H1 (cell line): ENCODE measurements around the gene TNFRSF6B. TPM values are rescaled to one million over a fixed set of nuclear protein-coding genes. Genes with fewer than 3 reads are reported as not detected.

Experiments used
- CTCF ChIA-PET: fragments of 300-600 bp; sonication (Branson Sonifier 250); formaldehyde crosslinking; loops from one replicate; lab custom pipeline; 2021; ENCODE audit not compliant: partially characterized antibody; lab: Charles Lee
- POLR2A ChIA-PET: fragments of 300-600 bp; sonication (Branson Sonifier 250); formaldehyde crosslinking; loops from one replicate; lab custom pipeline; 2021; ENCODE audit warnings: inconsistent platforms; ENCODE audit not compliant: partially characterized antibody; lab: Charles Lee
- DNase-seq, 2 experiments: peaks; one replicate each; pipeline versions ENCODE4 v3.0.0 to v3.0.0-alpha.2; 2010 to 2022; ENCODE audit warnings: low spot score in 2 of 2, low read depth in 1 of 2, mixed read lengths in 1 of 2
- FAIRE-seq: peaks from 2 replicates; lab custom pipeline; 2011; peaks lifted over from hg19 to GRCh38; lab: Jason Lieb, UNC
- H2AFZ ChIP-seq: 2 replicates; pipeline ENCODE4 v1.8.1; 2012; ENCODE audit warnings: low read length, inconsistent platforms
- H2AK5ac ChIP-seq: 2 replicates; pipeline ENCODE4 v1.6.1; 2013; ENCODE audit warnings: low read depth, low read length
- H2BK120ac ChIP-seq: replicated peaks from 2 replicates; pipeline ENCODE3; 2013; ENCODE audit warnings: low read depth, low read length, inconsistent platforms
- H2BK12ac ChIP-seq: 2 replicates; pipeline ENCODE4 v1.6.1; 2013; ENCODE audit warnings: low read depth, low read length
- H2BK15ac ChIP-seq: 2 replicates; pipeline ENCODE4 v1.6.1; 2013; ENCODE audit warnings: low read length
- H2BK20ac ChIP-seq: 2 replicates; pipeline ENCODE4 v1.6.1; 2013; ENCODE audit warnings: low read length
- H2BK5ac ChIP-seq: 2 replicates; pipeline ENCODE4 v1.6.1; 2013; ENCODE audit warnings: low read depth, low read length
- H3K14ac ChIP-seq: 2 replicates; pipeline ENCODE4 v1.6.1; 2013; ENCODE audit warnings: inconsistent platforms; ENCODE audit not compliant: insufficient read length
- H3K18ac ChIP-seq: 2 replicates; pipeline ENCODE4 v1.6.1; 2013; ENCODE audit warnings: low read length; ENCODE audit errors: extremely low read depth
- H3K23ac ChIP-seq: 2 replicates; pipeline ENCODE4 v1.6.1; 2013; ENCODE audit warnings: inconsistent platforms; ENCODE audit not compliant: insufficient read length
- H3K23me2 ChIP-seq: 2 replicates; pipeline ENCODE4 v1.6.1; 2013; ENCODE audit warnings: low read depth, low read length
- H3K27ac ChIP-seq: 2 replicates; pipeline ENCODE4 v1.6.1; 2011; ENCODE audit warnings: low read depth, low read length, inconsistent platforms
- H3K27me3 ChIP-seq, 4 experiments: replicated peaks in 1 of 4; 1 replicate in 1 of 4; 2 replicates in 3 of 4; pipeline versions ENCODE4 v1.6.1 to v1.8.1; 2011 to 2013; ENCODE audit warnings: low read length in 3 of 4, mild to moderate bottlenecking in 3 of 4, inconsistent platforms in 2 of 4, mixed read lengths in 2 of 4, moderate library complexity in 1 of 4; ENCODE audit not compliant: control insufficient read depth in 3 of 4, insufficient read depth in 3 of 4; ENCODE audit errors: extremely low read depth in 1 of 4
- H3K36me3 ChIP-seq, 4 experiments: 2 replicates each; pipeline versions ENCODE4 v1.6.1 to v1.8.1; 2011 to 2013; ENCODE audit warnings: mild to moderate bottlenecking in 4 of 4, low read length in 3 of 4, moderate library complexity in 2 of 4, control low read depth in 1 of 4, inconsistent platforms in 1 of 4; ENCODE audit not compliant: insufficient read depth in 4 of 4, control insufficient read depth in 2 of 4
- H3K4ac ChIP-seq: replicated peaks from 2 replicates; pipeline ENCODE3; 2013; ENCODE audit warnings: low read length, low read depth, mixed read lengths, inconsistent platforms; ENCODE audit not compliant: insufficient read length
- H3K4me1 ChIP-seq, 4 experiments: replicated peaks in 1 of 4; 1 replicate in 1 of 4; 2 replicates in 3 of 4; pipeline versions ENCODE4 v1.6.1 to v1.8.1; 2011 to 2013; ENCODE audit warnings: low read length in 3 of 4, inconsistent platforms in 2 of 4, mixed read lengths in 1 of 4; ENCODE audit not compliant: insufficient read depth in 4 of 4, control insufficient read depth in 3 of 4
- H3K4me2 ChIP-seq, 2 experiments: 2 replicates each; pipeline versions ENCODE4 v1.6.1 to v1.8.1; 2011 to 2013; ENCODE audit warnings: low read depth in 2 of 2, low read length in 2 of 2, control low read depth in 1 of 2, inconsistent platforms in 1 of 2, mild to moderate bottlenecking in 1 of 2; ENCODE audit not compliant: insufficient read depth in 1 of 2
- H3K4me3 ChIP-seq, 4 experiments: fragments of 200-600, 300-600 bp in 1 of 4; sonication (generic), shearing (Covaris generic), sonication (Bioruptor Twin) in 1 of 4; 2 replicates each; pipeline versions ENCODE4 v1.5.1 to v1.8.1; 2011 to 2016; ENCODE audit warnings: low read length in 4 of 4, low read depth in 3 of 4, control low read depth in 2 of 4, inconsistent platforms in 2 of 4, mild to moderate bottlenecking in 2 of 4, mixed read lengths in 1 of 4, moderate library complexity in 1 of 4; ENCODE audit not compliant: insufficient read depth in 2 of 4; ENCODE audit errors: extremely low read depth in 1 of 4
- H3K56ac ChIP-seq: replicated peaks from 2 replicates; pipeline ENCODE3; 2013; ENCODE audit warnings: low read depth, mild to moderate bottlenecking, mixed read lengths, low read length, inconsistent platforms; ENCODE audit not compliant: insufficient read length
- H3K79me1 ChIP-seq: 2 replicates; pipeline ENCODE4 v1.6.1; 2013; ENCODE audit warnings: low read depth, low read length, control low read depth
- H3K79me2 ChIP-seq, 2 experiments: 2 replicates each; pipeline versions ENCODE4 v1.6.1 to v1.8.1; 2012 to 2013; ENCODE audit warnings: low read length in 2 of 2, mild to moderate bottlenecking in 2 of 2, inconsistent platforms in 1 of 2; ENCODE audit not compliant: insufficient read depth in 2 of 2, control insufficient read depth in 1 of 2
- H3K9ac ChIP-seq, 4 experiments: replicated peaks in 1 of 4; 1 replicate in 1 of 4; 2 replicates in 3 of 4; pipeline versions ENCODE4 v1.6.1 to v1.8.1; 2011 to 2013; ENCODE audit warnings: low read depth in 3 of 4, low read length in 3 of 4, control low read depth in 2 of 4, mild to moderate bottlenecking in 2 of 4, moderate library complexity in 2 of 4, inconsistent platforms in 1 of 4; ENCODE audit errors: extremely low read depth in 1 of 4
- H3K9me3 ChIP-seq, 2 experiments: 2 replicates each; pipeline versions ENCODE4 v1.6.1 to v1.8.1; 2012 to 2013; ENCODE audit warnings: mild to moderate bottlenecking in 2 of 2, moderate library complexity in 2 of 2, control low read depth in 1 of 2, inconsistent platforms in 1 of 2, low read depth in 1 of 2, low read length in 1 of 2, mixed read lengths in 1 of 2; ENCODE audit not compliant: insufficient read depth in 2 of 2
- H4K20me1 ChIP-seq, 2 experiments: replicated peaks in 1 of 2; 2 replicates each; pipeline versions ENCODE3 to v1.8.1; 2011 to 2013; ENCODE audit warnings: inconsistent platforms in 2 of 2, low read length in 2 of 2, mild to moderate bottlenecking in 1 of 2; ENCODE audit not compliant: insufficient read depth in 2 of 2, control insufficient read depth in 1 of 2
- H4K5ac ChIP-seq: 2 replicates; pipeline ENCODE4 v1.6.1; 2013; ENCODE audit warnings: low read length, low read depth, mixed read lengths, inconsistent platforms; ENCODE audit not compliant: insufficient read length
- H4K8ac ChIP-seq: 2 replicates; pipeline ENCODE4 v1.8.0; 2013; ENCODE audit warnings: mild to moderate bottlenecking, moderate library complexity, low read length, inconsistent platforms; ENCODE audit not compliant: insufficient read depth; ENCODE audit errors: extremely low read depth
- H4K91ac ChIP-seq: replicated peaks from 2 replicates; pipeline ENCODE3; 2013; ENCODE audit warnings: low read length, mixed read lengths, inconsistent platforms; ENCODE audit not compliant: insufficient read length
- CEBPB ChIP-seq: IDR thresholded peaks from 2 replicates; pipeline ENCODE4 v1.6.1; 2012; ENCODE audit warnings: low read depth, low read length
- CTBP2 ChIP-seq: IDR thresholded peaks from 2 replicates; pipeline ENCODE4 v1.7.0; 2011; ENCODE audit warnings: borderline replicate concordance, mild to moderate bottlenecking, moderate library complexity, mixed read lengths, low read length; ENCODE audit not compliant: insufficient read depth, insufficient read length
- EP300 ChIP-seq, 2 experiments: IDR thresholded peaks; 1 replicate in 1 of 2; 2 replicates in 1 of 2; pipeline ENCODE4 v1.6.1; 2011 to 2012; ENCODE audit warnings: low read depth in 2 of 2, low read length in 2 of 2, mild to moderate bottlenecking in 2 of 2, borderline replicate concordance in 1 of 2, inconsistent platforms in 1 of 2, moderate library complexity in 1 of 2
- GTF2F1 ChIP-seq: IDR thresholded peaks from 2 replicates; pipeline ENCODE4 v1.6.1; 2012; ENCODE audit warnings: low read depth, low read length, improper control_type of control experiment, borderline replicate concordance
- HDAC2 ChIP-seq, 2 experiments: fragments of 300-600 bp in 1 of 2; sonication (generic) in 1 of 2; IDR thresholded peaks; 2 replicates each; pipeline ENCODE4 v1.6.1; 2011 to 2012; ENCODE audit warnings: low read depth in 2 of 2, low read length in 2 of 2, mild to moderate bottlenecking in 2 of 2, moderate library complexity in 2 of 2, borderline replicate concordance in 1 of 2, inconsistent platforms in 1 of 2
- KDM5A ChIP-seq: fragments of 200-600 bp; IDR thresholded peaks from 2 replicates; pipeline ENCODE4 v1.7.1; 2012; ENCODE audit warnings: mild to moderate bottlenecking, low read length, inconsistent platforms, mixed read lengths
- SIRT6 ChIP-seq: IDR thresholded peaks from one replicate; pipeline ENCODE4 v1.7.1; 2012; ENCODE audit warnings: low read length, inconsistent platforms
- SIX5 ChIP-seq: IDR thresholded peaks from 2 replicates; pipeline ENCODE4 v1.6.1; 2011; ENCODE audit warnings: mild to moderate bottlenecking, low read depth, low read length
- SP4 ChIP-seq: IDR thresholded peaks from 2 replicates; pipeline ENCODE4 v1.6.1; 2012; ENCODE audit warnings: low read length, inconsistent platforms
- TAF1 ChIP-seq: IDR thresholded peaks from 2 replicates; pipeline ENCODE4 v1.6.1; 2011; ENCODE audit warnings: mild to moderate bottlenecking, low read depth, low read length
- YY1 ChIP-seq: IDR thresholded peaks from 2 replicates; pipeline ENCODE4 v1.6.1; 2011; ENCODE audit warnings: low read depth, mild to moderate bottlenecking, low read length
- WGBS, 2 experiments: shearing (Covaris generic) in 1 of 2; methylation state at CpG; one replicate each; pipeline versions ENCODE4 v1.1.6 to v1.1.7; 2013 to 2015; ENCODE audit warnings: low lambda C conversion rate in 2 of 2, mixed read lengths in 2 of 2, inconsistent platforms in 1 of 2, low coverage in 1 of 2, missing lambda C conversion rate in 1 of 2; ENCODE audit not compliant: insufficient replicate concordance in 2 of 2, insufficient coverage in 1 of 2, insufficient read length in 1 of 2; ENCODE audit errors: extremely low coverage in 1 of 2, missing lambda C conversion rate in 1 of 2; 5-methylcytosine and 5-hydroxymethylcytosine counted together
- polyA plus RNA-seq, 7 experiments: library from polyadenylated mRNA; depleted of rRNA in 3 of 7; stranded (reverse) in 5 of 7; unstranded in 2 of 7; fragments of >200 nt in 5 of 7; fragments of 200-250 nt in 2 of 7; gene quantifications; 1 replicate in 5 of 7; 2 replicates in 1 of 7; 4 replicates in 1 of 7; pipeline versions ENCODE4 v1.2.1 to v1.2.3, GENCODE V29; 2011 to 2013; ENCODE audit warnings: missing spikeins in 2 of 7, mixed read lengths in 2 of 7
- total RNA-seq: library from RNA; stranded (reverse); fragmentation: NEBNext Ultra II Directional; extraction: Animal tissue kit (Norgen Biotek cat#: 25700); gene quantifications from 2 replicates; pipeline ENCODE4 v1.2.1, GENCODE V29; 2021

TNFRSF6B gene
- total and polyA plus RNA-seq, 2 of the 8 experiments (the other 6 are each of a cell fraction or from before 2014, with no cell fraction given): 3.1 TPM; not detected in 1

DNA sequence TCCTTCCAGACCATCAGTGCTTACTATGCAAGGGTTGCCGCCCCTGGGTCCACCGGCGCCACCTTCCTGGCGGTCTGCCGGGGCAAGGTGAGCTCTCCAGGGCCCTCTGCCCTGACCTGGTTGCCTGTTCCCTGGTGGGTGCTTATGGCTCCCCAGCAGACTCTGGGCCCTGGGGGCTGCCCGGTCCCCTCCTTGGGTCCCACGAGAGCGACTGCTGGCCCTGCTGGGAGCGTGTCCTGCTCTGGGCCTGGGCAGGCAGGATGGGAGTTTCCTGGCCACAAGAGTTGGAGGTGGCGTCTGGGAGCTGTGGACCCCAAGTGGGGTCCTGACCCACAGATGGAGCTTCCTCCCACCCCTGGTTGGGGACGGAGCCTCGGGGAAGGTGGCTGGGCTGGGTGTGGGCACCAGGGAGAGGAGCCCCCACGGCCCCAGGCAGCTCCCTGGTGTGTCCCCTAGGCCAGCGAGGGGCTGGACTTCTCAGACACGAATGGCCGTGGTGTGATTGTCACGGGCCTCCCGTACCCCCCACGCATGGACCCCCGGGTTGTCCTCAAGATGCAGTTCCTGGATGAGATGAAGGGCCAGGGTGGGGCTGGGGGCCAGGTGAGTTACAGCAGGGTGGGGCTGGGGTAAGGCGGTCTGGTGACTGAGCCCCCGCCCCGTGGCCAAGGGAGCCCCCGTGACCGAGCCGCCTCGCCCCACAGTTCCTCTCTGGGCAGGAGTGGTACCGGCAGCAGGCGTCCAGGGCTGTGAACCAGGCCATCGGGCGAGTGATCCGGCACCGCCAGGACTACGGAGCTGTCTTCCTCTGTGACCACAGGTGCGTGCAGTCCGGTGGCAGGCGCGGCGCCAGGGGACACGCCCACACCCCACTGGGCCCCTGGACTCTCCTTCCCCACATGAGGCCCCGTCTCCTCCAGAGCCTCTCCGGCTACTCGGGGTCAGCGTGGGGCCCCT, 7.1 kb upstream of the TNFRSF6B start:
- FAIRE-seq (no peak), DNase-seq (no peak)
- Histone ChIP-seq H2BK15ac (no peak overlapping the region), H3K4me3 (no peak overlapping the region), H2BK120ac (no peak overlapping the region), H2BK20ac (no peak overlapping the region), H2AK5ac (no peak overlapping the region), H3K36me3 (no peaks in the 10 kb centered on the region; a peak in 1 of 8 replicates), H3K27ac (no peak overlapping the region), H3K4ac (no peak overlapping the region), H3K9me3 (no peaks in the 10 kb centered on the region; a peak in 1 of 4 replicates), H4K20me1 (peaks cover 0 to 5% of the 10 kb centered on the region in 2 experiments), H2AFZ (no peak overlapping the region), H3K23me2 (peaks cover 3% of the 10 kb centered on the region; the same call in 1 of the 2 replicates), H3K14ac (no peak overlapping the region), H3K79me1 (no peaks in the 10 kb centered on the region), H3K18ac (no peak overlapping the region), H2BK5ac (no peak overlapping the region), H4K8ac (peak overlapping the region; percentile 62), H3K23ac (no peak overlapping the region), H2BK12ac (no peak overlapping the region), H3K9ac (no peak overlapping the region), H3K4me2 (no peak overlapping the region), H3K4me1 (no peaks in the 10 kb centered on the region; a peak in 1 of 7 replicates), H3K79me2 (no peaks in the 10 kb centered on the region), H4K5ac (no peak overlapping the region), H3K27me3 (no peaks in the 10 kb centered on the region), H3K56ac (no peak overlapping the region), H4K91ac (no peak overlapping the region)
- 91% methylated on average over 29 of the region's 44 CpGs; no CpG with 5 or more reads in 1 of the 2 experiments for WGBS, 2 experiments
- ChIA-PET POLR2A (interaction anchor here (2.1 to 4.3 kb wide), 5 partner anchors 8 to 13 kb away, joined by 5 to 31 read pairs (median 15); partner anchors contain the start of gene TNFRSF6B), CTCF (interaction anchor here (1.1 to 1.7 kb wide), 3 partner anchors 9 to 152 kb away, joined by 3 to 4 read pairs (median 4); partner anchors contain the start of gene PTK6)
- TF ChIP-seq CTBP2 (no peak), YY1 (no peak), SIRT6 (no peak), EP300 (IDR thresholded peaks at IDR 0.05; ENCODE audit: borderline replicate concordance in 1 of 2, low read depth in 2 of 2, low read length in 2 of 2) (no peak), TAF1 (no peak), SP4 (no peak), CEBPB (no peak), KDM5A (no peak), HDAC2 (IDR thresholded peaks at IDR 0.05; ENCODE audit: borderline replicate concordance in 1 of 2, low read depth in 2 of 2, low read length in 2 of 2) (no peak), GTF2F1 (no peak), SIX5 (no peak)
